PC-3 (cell line): ENCODE data around the gene WAC. TPM values are rescaled to one million over a fixed set of nuclear protein-coding genes. Genes with fewer than 3 reads are reported as not detected.

Experiments
- ATAC-seq: fragments of 200-7000 bp; cut with Tn5 transposase; 2 replicates; pipeline ENCODE4 v1.9.1; 2020; ENCODE audit warnings: mild to moderate bottlenecking, moderate library complexity
- BruUV-seq: library from RNA; stranded (reverse); fragments of 400-500 nt; replicated peaks from 2 replicates; lab custom pipeline; 2021; lab: Mats Ljungman, UMichigan
- CTCF ChIA-PET: fragments of 300-600 bp; sonication (Branson Sonifier 250); formaldehyde crosslinking; loops from one replicate; lab custom pipeline; 2022; ENCODE audit warnings: antibody characterized with exemption; lab: Charles Lee
- POLR2A ChIA-PET: fragments of 300-600 bp; sonication (Branson Sonifier 250); formaldehyde crosslinking; loops from one replicate; lab custom pipeline; 2022; ENCODE audit warnings: antibody characterized with exemption; ENCODE audit not compliant: unreplicated experiment; lab: Charles Lee
- DNase-seq: peaks from one replicate; pipeline ENCODE4 v3.0.0-alpha.2; 2015
- H2AFZ ChIP-seq: fragments of 300-600 bp; sonication (generic); 2 replicates; pipeline ENCODE4 v1.6.0; 2016; ENCODE audit warnings: antibody characterized with exemption, low read length
- H3F3A ChIP-seq: fragments of 300-600 bp; sonication (generic); one replicate; pipeline ENCODE4 v1.6.0; 2017; ENCODE audit warnings: antibody characterized with exemption, low read length, control low read depth, mild to moderate bottlenecking; ENCODE audit not compliant: unreplicated experiment
- H3K27ac ChIP-seq: fragments of 300-600 bp; sonication (generic); 2 replicates; pipeline ENCODE4 v1.5.1; 2016; ENCODE audit warnings: mild to moderate bottlenecking, low read length
- H3K27me3 ChIP-seq: fragments of 300-600 bp; sonication (generic); 2 replicates; pipeline ENCODE4 v1.6.1; 2016; ENCODE audit warnings: low read length, mixed read lengths
- H3K36me3 ChIP-seq: fragments of 300-600 bp; sonication (generic); 2 replicates; pipeline ENCODE4 v1.6.1; 2016; ENCODE audit warnings: low read depth, mixed run types, low read length, mixed read lengths
- H3K4me1 ChIP-seq: fragments of 300-600 bp; sonication (generic); 2 replicates; pipeline ENCODE4 v1.5.1; 2016; ENCODE audit warnings: low read length; ENCODE audit not compliant: insufficient read depth
- H3K4me2 ChIP-seq: fragments of 300-600 bp; sonication (generic); 2 replicates; pipeline ENCODE4 v1.6.0; 2016; ENCODE audit warnings: low read length
- H3K4me3 ChIP-seq: fragments of 300-600 bp; sonication (generic); 2 replicates; pipeline ENCODE4 v1.5.1; 2016; ENCODE audit warnings: mild to moderate bottlenecking, low read length, mixed read lengths
- H3K79me2 ChIP-seq: fragments of 300-600 bp; sonication (generic); 2 replicates; pipeline ENCODE4 v1.6.1; 2017; ENCODE audit warnings: low read length, mixed read lengths
- H3K9ac ChIP-seq: fragments of 300-600 bp; sonication (generic); 2 replicates; pipeline ENCODE4 v1.6.0; 2016; ENCODE audit warnings: mild to moderate bottlenecking, low read length
- H3K9me2 ChIP-seq: fragments of 300-600 bp; sonication (generic); replicated peaks from 2 replicates; pipeline ENCODE4 v1.6.1; 2016; ENCODE audit warnings: mixed run types, low read length, mixed read lengths
- H3K9me3 ChIP-seq: fragments of 300-600 bp; sonication (generic); 2 replicates; pipeline ENCODE4 v1.6.1; 2016; ENCODE audit warnings: low read length, mixed read lengths
- H4K20me1 ChIP-seq: fragments of 300-600 bp; sonication (generic); 2 replicates; pipeline ENCODE4 v1.6.1; 2016; ENCODE audit warnings: low read length, mixed read lengths
- CTCF ChIP-seq: fragments of 300-600 bp; sonication (generic); conservative IDR thresholded peaks from 2 replicates; pipeline ENCODE4 v1.5.1; 2017; ENCODE audit warnings: antibody characterized with exemption, low read depth, mild to moderate bottlenecking, low read length
- EZH2 ChIP-seq: fragments of 300-600 bp; sonication (generic); IDR thresholded peaks from one replicate; pipeline ENCODE4 v1.6.1; 2017; ENCODE audit warnings: antibody characterized with exemption, mild to moderate bottlenecking, low read length; ENCODE audit not compliant: unreplicated experiment
- EZH2phosphoT487 ChIP-seq: fragments of 300-600 bp; sonication (generic); IDR thresholded peaks from 2 replicates; pipeline ENCODE4 v1.6.1; 2018; ENCODE audit warnings: mild to moderate bottlenecking, antibody characterized with exemption, low read length, borderline replicate concordance
- intact Hi-C: fragments of 100-400 bp; cut with micrococcal nuclease; formaldehyde crosslinking; loops from 2 replicates; pipeline ENCODE4 v1.9.0; 2023
- total RNA-seq: library from RNA; depleted of rRNA; stranded (reverse); fragments of >200 nt; gene quantifications from 2 replicates; pipeline ENCODE4 v1.2.3, GENCODE V29; 2014

The WAC gene
- total RNA-seq, 1 experiment from 2014 or later, result 49.2 TPM

GRCh38 chr10:28587970-28588290 lies 55.0 kb downstream of the WAC start:
- Histone ChIP-seq H3K36me3 (peaks cover 48% of the 10 kb centered on the region), H3K27ac (no peak overlapping the region), H3K27me3 (no peaks in the 10 kb centered on the region), H4K20me1 (peaks cover 28% of the 10 kb centered on the region), H3K4me1 (peaks cover 6% of the 10 kb centered on the region; the same call in 1 of the 2 replicates), H3K9me2 (no peaks in the 10 kb centered on the region), H3K9me3 (no peaks in the 10 kb centered on the region), H3F3A (no peaks in the 10 kb centered on the region), H3K9ac (no peak overlapping the region), H3K4me3 (no peak overlapping the region), H3K4me2 (no peak overlapping the region), H3K79me2 (peaks cover 70% of the 10 kb centered on the region), H2AFZ (no peak overlapping the region)
- ChIA-PET CTCF (interaction anchor here (0.6 kb wide), 1 partner anchor 206 kb away, joined by 4 read pairs; no protein-coding TSS in a partner anchor), POLR2A (no interaction called here)
- intact Hi-C loops, result loop anchor here (5.0 kb wide), 1 partner anchor 156 kb away; no protein-coding TSS in a partner anchor
- BruUV-seq, result no TSS peak
- TF ChIP-seq CTCF (no peak), EZH2phosphoT487 (no peak), EZH2 (no peak)
- ATAC-seq (0 out of 2 replicates have a peak, but pooled peaks have one; percentile 18), DNase-seq (no peak)

- 0 out of 2 replicates have a peak overlapping the region, but pooled peaks have one; percentile 5 for H3K4me2 ChIP-seq
- peak; percentile 55 for ATAC-seq
- BruUV-seq, result no TSS peak
- TF ChIP-seq EZH2phosphoT487 (no peak), EZH2 (no peak), CTCF (no peak)
- H3K9me2 ChIP-seq, result no peaks in the 10 kb centered on the region
- ChIA-PET POLR2A (no interaction called here), CTCF (no interaction called here)
- H3K4me3 ChIP-seq, result no peak overlapping the region
- no peaks in the 10 kb centered on the region for H3K9me3 ChIP-seq
- H3K4me1 ChIP-seq, result peaks cover 9% of the 10 kb centered on the region; the same call in 1 of the 2 replicates
- H2AFZ ChIP-seq, result no peak overlapping the region
- DNase-seq, result peak; percentile 58
- no peak overlapping the region for H3K9ac ChIP-seq
- H3K79me2 ChIP-seq, result peaks cover 73% of the 10 kb centered on the region
- no peak overlapping the region for H3K27ac ChIP-seq
- no peaks in the 10 kb centered on the region for H3K27me3 ChIP-seq
- intact Hi-C loops, result no loop called here
- peaks cover 53% of the 10 kb centered on the region for H3K36me3 ChIP-seq
- H4K20me1 ChIP-seq, result peaks cover 37% of the 10 kb centered on the region; the same call in 1 of the 2 replicates
- H3F3A ChIP-seq, result no peaks in the 10 kb centered on the region
Observed at GRCh38 chr10:28592953-28593352, 60.0 kb downstream of the WAC start.

GRCh38 chr10:28593811-28594210 lies 60.9 kb downstream of the WAC start:
- intact Hi-C loops, result no loop called here
- Histone ChIP-seq H3K79me2 (peaks cover 74% of the 10 kb centered on the region), H3K4me1 (peaks cover 9% of the 10 kb centered on the region; the same call in 1 of the 2 replicates), H3K4me2 (no peak overlapping the region), H3K27me3 (no peaks in the 10 kb centered on the region), H3K4me3 (no peak overlapping the region), H3K9me2 (no peaks in the 10 kb centered on the region), H3F3A (no peaks in the 10 kb centered on the region), H2AFZ (no peak overlapping the region), H3K27ac (no peak overlapping the region), H4K20me1 (peaks cover 33% of the 10 kb centered on the region; the same call in 1 of the 2 replicates), H3K9ac (no peak overlapping the region), H3K36me3 (peaks cover 51% of the 10 kb centered on the region), H3K9me3 (no peaks in the 10 kb centered on the region)
- TF ChIP-seq CTCF (no peak), EZH2 (no peak), EZH2phosphoT487 (no peak)
- no peak for DNase-seq
- ChIA-PET CTCF (no interaction called here), POLR2A (no interaction called here)
- no peak for ATAC-seq
- no TSS peak for BruUV-seq
